Left renal pelvis (tissue), 4 donors: ENCODE measurements around the gene TRIP13. TPM values are rescaled to one million over a fixed set of nuclear protein-coding genes. Genes with fewer than 3 reads are reported as not detected.
"Not testable (repeated sequence)": the region's sequence is repeated elsewhere in the genome, so short reads cannot be mapped to it uniquely, and the experiment has no call there.

Source experiments
- DNase-seq, 4 donors: peaks; one replicate each; pipeline ENCODE4 v3.0.0-alpha.2; 2013; ENCODE audit warnings: low read depth in 4 of 4, low spot score in 3 of 4
- polyA plus RNA-seq, 4 donors: library from polyadenylated mRNA; unstranded; fragments of 120-200 nt; gene quantifications; one replicate each; pipeline ENCODE4 v1.2.1, GENCODE V29; 2013; ENCODE audit not compliant: insufficient read length in 4 of 4

TRIP13 gene
- polyA plus RNA-seq, 4 donors, result 10.8 to 15.5 (median 12.4) TPM

DNA sequence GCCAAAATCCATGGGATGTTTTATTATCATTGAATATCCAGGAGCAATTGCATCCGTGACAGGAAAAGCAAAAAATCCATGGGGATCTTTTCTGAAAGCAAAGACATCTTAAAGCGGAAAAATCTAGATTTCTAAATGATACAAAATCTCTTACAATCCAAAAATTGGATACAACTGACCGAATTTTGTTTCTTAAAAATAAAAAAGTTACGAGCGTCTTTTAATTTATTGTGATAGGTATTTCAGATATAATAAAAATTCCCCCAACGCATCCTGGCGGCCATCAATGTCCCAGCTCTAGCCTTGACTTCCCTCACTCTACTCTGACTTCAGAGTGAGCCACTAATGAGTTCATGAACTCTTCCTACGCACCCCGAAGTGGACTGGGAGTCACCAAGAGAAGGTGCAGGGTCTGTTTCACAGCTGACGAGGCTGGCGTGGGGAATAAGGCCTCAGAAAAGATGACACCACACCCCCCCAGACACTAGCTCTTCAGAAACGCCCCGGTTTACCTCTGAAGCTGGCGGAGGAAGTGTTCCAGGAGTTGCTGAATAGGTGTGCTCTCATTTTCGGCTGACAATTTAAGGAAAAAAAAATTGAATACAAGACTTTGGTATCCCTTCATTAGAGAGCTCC lies 3.5 kb upstream of the TRIP13 start:
- DNase-seq, result no peak

DNA sequence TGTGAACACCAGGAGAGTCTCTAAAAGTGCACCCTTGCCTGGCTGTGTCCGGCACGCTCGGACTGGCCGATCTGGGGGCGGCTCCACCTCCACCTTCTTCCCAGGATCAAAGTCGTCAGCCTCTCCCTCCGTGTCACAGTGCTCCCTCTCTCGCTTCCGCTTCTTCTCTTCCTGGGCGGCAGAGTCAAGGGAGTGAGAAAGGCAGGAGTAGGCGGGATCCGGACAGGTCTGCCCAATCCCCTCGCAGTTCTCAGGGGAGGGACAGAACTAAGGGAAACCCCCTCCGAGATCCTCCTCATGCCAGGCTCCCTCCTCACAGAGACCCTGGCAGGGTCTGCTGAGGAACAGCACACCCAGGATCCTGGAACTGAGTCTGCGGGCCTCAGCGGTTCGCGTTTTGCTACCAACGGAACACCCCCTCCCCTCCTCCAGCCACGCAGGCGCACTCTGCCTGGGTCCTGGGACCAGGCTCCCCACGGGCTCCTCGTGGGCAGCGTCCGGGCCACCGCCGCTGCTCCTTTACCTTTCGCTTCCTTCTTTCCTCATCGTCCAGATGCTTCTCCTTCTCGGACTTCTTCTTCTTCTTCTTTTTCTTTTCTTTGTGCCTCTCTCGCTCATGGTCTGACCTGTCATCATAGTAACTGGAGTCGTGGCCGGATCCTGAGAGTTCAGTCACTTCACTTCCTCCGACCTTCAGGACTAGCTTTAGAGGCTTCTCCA lies 1.4 kb upstream of the TRIP13 start:
- no peak for DNase-seq

DNA sequence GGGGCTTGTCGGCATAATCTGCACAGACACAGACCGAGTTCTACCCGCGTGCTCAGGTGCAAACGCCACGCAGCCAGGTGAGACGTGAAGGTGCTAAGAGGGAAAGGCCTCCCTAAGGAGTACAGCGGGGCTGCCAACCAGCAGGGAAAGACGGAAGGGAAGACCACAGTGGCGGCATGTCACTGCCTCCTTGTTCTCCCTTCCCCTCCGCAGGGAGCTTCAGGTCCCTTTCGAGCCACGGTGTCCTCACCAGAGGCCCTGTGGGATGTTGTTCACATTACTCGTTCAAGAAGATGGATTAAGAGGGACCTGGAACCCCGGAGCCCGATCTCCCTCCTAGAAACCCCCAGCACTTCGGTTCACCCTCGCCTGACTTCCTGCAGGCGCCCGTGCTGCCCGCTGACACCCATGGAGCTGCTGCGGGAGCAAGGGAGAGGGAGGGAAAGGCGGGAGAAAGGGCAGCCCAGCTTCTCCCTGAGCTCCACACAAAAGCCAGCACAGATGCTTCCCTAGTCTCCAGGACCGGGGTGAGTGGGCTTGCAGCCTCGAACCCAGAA lies 769 bp upstream of the TRIP13 start:
- DNase-seq, result peak in 2 of 4 donors; percentile 1 to 2

DNA sequence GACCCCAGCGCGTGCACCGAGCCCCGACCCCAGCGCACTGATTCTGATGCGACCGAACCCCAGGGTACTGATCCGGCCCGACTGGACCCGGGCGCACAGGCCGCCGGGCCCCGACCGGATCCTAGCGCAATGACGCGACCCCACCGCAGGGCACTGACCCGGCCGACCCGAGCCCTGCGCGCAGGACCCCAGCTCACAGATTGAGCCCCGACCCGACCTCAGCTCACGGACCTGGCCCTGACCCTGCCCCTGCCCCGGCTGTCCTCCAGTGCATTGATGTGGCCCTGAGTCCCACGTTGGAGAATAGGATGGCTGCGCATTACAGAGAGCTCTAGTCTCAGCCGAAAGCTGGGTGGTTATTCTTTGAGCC lies 438 bp downstream of the TRIP13 start:
- DNase-seq, result no peak

DNA sequence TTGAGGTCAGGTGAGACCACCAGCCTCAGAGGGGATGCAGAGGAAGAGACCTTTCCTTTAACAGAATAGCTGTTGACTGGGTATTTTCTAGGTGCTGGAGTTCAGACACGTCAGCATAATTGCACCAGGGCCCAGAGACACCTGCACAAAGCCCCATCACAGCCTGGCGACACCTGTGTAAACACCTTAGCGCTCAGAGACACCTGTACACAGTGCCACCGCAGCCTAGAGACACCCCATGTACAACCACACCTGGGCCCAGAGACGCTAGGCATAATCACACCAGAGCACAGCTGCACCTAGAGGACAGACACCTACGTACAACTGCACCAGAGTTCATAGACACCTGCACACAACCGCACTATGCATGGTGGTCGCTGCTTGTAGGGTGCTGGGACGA lies 1.0 kb downstream of the TRIP13 start:
- no peak for DNase-seq

DNA sequence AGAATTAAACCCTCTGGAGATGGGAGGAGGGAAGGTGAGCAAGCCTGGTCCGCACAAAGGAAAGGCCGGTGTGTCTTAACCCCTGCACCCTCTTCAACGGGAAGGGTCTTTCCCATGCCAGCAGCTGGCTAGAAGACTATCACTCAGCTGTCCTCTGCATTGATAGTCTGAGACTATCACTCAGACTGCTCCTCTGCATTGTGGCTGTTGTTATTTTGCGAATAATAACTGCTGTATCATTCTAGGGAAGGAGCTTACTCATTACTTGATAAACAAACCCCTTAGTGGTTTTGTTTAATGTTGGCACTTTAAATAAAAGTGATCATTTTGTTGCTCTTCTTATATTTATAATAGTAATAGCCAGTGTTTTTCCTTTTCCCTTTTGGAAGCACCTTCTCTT lies 8.1 kb downstream of the TRIP13 start:
- no peak for DNase-seq

DNA sequence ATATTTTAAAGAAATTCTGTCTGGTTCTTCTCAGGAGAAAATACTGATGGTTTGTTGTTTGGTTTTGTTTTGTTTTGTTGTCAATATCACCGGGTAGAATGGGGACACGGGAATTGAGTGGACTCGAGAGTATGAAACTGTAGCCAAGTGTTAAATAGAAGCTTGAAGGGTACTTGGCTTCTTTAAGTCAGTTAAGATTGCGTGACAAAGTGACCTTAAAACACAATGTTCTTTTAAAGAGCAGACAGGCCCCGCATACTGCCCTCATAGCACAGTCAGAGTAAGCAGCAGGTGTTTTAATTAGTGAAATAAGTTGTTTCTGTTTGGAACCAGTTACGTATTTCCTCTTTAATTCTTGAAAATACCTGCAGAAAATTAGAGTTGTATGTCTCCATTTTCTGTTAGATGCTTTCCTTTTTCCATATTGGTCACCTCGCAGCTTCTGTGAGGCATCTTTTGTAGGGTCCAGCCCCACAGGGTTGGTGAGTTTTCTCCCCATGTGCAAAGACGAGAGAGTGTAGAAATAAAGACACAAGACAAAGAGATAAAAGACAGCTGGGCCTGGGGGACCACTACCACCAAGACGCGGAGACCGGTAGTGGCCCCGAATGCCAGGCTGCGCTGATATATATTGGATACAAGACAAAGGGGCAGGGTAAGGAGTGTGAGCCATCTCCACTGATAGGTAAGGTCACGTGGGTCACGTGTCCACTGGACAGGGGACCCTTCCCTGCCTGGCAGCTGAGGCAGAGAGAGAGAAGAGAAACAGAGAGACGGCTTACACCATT lies 9.6 kb downstream of the TRIP13 start:
- DNase-seq, result no peak

DNA sequence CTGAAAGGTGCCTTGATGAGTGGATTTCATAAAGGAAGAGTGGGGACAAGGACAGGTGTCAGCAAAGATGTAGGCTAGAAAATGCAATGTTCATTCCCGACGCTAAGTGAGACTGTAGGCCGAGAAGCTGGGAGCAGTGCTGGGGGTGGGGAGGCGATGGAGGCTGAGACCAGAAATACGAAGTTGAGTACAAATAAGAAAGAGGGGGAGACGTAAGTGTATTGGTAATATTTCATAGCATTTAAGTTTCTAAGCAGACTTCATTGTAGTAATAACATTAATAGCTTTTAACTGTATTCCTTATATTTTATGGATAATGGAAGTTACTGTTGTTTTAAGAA lies 11.0 kb downstream of the TRIP13 start:
- DNase-seq, result no peak

DNA sequence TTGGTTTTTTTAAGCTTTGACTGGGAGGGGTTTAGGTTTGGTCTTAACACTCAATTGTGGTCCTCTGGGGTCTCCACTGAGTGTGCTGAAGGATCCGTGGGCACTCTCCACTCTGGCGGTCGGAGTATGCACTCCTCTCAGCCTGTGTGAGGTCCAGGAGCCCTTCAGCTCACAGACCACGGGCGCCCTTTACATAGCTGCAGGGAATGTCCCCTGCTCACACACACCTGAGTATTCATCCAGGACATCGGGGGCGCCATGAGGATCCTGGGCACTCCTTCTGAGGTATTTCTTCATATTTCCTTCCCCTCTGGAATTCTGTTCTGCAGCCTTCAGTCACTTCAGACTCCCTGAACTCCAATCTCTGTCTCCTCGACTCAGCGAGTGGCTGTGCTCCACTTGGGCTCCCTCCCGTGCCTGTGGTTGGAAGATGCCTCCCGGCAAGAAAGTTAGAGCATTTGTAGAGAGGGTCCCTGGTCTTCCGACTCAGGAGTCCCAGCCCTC lies 12.5 kb downstream of the TRIP13 start:
- no peak for DNase-seq

DNA sequence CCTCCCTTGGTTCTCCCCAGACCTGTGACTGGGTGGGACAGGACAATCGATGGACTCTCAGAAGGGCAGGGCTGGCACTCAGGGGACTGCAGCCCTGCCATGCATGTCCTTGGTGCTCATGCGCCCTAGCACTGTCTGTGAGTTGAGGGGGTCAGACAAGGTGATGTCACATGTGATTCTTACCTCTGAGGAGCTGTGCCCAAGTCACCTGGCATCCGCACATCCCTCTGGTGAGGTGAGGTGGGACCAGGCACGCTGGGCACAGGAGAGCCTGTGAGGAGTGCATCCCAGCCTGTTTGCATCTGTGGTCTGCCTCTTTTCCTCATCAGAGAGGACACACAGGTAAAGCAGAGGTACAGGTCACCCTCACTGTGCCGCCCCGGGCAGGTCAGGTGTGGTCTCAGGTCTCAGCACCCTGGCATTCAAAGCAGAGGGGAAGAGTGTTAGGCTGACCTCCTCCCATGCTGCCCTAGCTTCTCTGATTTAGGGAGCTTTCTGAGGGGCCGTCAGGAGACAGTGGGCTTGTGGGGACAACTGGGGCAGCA lies 14.8 kb downstream of the TRIP13 start:
- no peak for DNase-seq

DNA sequence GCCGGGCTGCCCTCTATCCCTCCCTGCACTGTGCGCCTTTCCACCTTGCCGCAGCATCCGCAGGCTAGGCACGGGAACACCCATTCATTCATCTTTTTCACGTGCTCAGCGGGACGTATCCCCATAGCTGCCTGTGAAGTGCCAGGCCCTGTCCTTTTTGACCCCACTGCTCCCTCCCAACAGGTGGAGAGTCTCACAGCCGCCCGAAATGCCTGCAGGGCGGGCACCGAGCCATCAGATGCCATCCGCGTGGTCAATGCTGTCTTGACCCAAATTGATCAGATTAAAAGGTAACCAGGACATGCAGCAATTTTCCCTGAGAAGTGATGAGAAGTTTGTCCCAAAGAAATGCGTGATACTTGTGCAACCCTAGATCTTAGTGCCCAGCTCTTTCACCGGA lies 15.5 kb downstream of the TRIP13 start:
- no peak for DNase-seq

DNA sequence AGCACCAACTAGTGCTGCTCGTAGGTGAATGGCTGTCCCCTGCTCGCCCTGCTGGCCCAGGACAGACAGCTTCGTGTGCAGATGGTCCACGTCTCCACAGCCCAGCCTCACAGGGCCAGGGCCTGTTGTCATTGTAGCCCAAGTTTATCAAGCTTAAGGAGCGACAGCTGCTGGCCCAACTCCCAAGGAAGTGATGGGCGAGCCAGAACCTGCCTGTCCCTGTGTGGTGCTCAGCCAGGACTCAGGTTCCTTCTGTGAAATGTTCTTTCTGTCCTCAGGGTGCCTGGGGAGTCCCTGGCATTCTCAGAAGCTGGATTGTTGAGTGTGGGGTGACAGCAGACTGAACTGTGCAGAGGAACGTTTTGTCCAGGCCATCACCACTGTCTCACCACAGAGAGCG lies 16.4 kb downstream of the TRIP13 start:
- no peak for DNase-seq

DNA sequence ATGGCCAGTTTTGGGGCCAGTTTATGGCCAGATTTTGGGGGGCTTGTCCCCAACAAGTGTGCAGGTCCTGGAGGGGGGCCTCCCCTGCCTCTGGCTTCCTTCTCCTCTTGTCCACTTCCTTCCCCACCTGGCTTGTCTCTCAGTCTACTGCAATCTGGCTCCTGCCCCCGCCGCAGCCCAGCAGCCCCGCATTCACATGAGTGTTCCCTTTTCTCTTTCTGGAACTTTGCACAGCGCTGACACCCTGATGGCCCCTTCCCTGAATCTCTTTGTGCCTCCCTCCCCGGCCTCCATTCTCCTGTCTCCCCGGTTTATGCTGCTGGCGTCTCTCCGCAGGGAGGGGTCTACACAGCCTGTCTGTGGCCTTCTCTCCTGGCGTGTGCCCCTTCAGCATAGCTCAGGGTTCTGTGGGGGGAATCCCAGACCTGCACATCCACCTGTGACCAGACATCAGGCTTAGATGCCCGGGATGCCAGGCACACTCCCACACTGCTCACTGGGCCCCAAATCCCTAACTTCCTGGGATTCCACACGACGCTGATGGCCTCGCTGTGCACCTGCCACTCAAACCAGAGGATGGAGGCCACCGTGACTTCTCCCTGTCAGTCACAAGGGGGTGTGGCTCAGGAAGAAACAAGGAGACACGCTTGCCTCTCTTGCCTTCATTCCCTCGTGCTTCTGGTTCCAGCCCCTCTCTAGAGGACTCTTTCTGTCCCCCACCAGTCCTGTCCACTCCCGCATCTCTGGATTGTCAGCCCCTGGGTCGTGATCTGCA lies 17.5 kb downstream of the TRIP13 start:
- no peak for DNase-seq

DNA sequence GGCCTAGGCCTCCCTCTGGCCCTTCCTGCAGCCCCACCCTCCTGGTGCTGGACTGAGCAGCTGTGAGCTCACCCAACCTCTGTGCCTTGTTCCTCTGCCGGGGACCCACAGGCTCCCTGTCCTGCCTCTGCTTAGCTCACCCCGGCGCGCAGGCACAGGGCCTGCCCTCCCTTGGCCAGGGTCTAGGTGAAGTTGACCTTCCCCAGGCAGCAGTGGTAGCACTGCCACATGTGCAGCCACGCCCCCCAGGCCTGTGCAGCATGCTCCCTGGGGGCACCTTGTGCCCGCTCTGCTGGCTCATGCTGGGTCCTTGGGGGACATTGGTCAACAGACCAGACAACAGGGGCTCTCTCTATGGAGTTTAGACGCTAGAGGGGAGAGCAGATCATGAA lies 18.1 kb downstream of the TRIP13 start:
- no peak for DNase-seq

DNA sequence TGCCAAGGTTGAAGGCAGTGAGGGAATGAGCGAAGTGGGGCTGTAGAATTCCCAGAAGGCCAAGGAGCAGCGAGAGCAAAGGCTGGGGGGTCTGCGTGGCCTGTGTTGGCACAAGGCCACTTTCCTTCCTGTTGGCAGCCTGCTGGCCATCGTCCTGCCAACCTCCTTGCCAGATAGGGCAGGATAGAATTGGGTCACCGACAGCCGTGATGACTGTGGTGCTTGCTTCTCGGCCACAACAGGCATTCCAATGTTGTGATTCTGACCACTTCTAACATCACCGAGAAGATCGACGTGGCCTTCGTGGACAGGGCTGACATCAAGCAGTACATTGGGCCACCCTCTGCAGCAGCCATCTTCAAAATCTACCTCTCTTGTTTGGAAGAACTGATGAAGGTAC lies 18.9 kb downstream of the TRIP13 start:
- no peak for DNase-seq

DNA sequence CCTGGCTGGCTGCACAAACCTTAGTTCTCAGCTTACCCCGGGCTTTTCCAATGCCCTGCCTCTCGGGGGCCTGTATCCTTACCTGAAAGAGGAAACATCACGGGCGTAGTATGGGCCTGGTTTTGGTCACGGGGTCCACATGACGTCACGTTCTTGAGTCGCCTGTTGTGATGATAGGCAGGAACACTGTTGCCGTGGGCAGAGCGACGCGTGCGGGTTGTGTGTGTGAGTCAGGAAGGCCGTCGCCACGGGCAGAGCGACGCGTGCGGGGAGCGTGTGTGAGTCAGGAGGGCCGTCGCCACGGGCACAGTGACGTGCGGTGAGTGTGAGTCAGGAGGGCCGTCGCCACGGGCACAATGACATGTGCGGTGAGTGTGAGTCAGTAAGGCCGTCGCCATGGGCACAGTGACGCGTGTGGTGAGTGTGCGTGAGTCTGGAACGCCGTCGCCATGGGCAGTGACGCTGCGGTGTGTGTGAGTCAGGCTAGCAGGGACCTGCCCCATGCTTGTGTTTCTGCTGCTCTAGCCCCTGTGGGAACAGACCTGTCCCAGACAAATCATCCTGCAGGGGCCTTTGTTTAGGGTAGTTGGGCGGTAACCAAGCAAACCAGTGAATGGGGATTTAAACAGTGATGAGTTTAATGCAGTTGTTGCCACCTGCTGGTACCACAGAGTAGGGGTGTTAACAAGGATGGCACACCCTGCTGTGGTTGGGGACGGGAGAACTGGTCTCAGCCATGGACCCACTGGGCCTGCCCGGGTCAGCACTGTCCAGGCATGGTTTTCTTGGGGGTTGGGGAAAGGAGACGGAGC lies 19.8 kb downstream of the TRIP13 start:
- no peak for DNase-seq

DNA sequence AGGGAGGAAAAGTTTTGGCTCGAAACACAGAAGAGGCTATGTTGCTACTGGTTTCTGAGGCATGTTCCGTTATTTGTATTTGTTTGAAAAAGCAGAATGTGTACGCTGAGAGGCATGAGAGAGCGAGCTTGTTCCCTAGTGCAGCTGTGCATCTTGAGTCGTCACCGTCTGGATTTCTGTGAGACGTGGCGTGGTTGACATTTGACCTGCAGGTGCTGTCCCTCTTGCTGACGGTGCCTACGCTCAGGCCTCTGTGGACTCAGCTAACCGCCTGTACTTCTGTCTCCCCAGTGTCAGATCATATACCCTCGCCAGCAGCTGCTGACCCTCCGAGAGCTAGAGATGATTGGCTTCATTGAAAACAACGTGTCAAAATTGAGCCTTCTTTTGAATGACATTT lies 21.5 kb downstream of the TRIP13 start:
- no peak for DNase-seq

DNA sequence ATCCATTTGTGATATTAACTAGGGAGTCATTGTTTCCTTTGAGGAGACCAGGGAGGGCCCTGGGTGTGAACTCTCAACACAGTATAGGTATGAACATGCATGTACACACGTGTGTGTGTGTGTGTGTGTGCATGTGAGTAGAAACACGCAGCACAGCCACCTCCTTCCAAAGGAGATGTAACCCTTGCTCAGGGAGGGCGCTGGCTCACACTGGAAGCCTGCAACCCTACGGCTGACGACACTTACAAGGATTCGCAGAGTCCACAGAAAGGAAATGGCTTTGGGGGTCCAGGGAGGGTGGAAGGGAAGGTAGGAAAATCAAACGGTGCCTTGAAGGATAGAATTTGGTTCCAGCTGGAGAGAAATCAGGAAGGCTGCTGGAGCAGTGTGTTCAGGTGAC lies 21.9 kb downstream of the TRIP13 start:
- no peak for DNase-seq

DNA sequence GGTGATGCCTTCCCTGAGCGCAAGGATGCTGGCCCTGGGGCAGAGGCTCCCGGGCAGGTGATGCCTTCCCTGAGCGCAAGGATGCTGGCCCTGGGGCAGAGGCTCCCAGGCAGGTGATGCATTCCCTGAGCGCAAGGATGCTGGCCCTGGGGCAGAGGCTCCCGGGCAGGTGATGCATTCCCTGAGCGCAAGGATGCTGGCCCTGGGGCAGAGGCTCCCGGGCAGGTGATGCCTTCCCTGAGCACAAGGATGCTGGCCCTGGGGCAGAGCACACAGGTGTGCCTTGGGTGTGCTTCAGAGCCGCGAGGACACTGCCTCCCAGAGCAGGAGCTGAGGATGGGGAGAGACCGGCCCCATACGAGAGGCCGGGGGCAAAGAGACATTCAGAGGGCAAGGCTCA lies 22.7 kb downstream of the TRIP13 start:
- DNase-seq, result not testable (repeated sequence)

DNA sequence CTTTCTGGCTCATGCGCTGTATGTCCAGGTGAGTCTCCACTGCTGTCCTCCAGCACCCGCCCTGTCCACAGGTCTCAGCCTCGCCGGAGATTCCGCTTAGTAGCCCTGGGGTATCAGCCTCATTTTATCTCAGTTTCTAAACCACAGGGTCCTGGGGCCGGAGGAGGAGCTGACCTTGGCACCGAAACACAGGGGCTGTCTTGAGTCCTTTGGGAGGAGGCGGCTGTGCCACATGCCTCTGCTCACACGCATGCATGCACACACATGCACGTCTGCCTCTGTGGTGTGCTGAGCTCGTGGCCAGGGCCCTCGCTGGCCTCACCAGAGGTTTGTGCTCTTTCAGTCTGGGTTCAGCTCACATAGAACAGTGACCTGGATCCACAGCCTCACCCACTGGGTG lies 23.3 kb downstream of the TRIP13 start:
- DNase-seq, result no peak
